T-helper 1 cell treated with Interleukin-12 subunit alpha and Interleukin-12 subunit beta and Interleukin-4 antibody, amounts not matched to agents 30 μg/mL and 1 μg/mL, for 36 hours (primary cell): Measurements from ENCODE around the gene MEG3.

Source experiments
- H3K27ac Mint-ChIP-seq: one replicate; pipeline ENCODE4 v1.8.0; 2021; ENCODE audit warnings: mild to moderate bottlenecking, mixed read lengths
- H3K27me3 Mint-ChIP-seq: one replicate; pipeline ENCODE4 v1.8.0; 2021; ENCODE audit warnings: low read depth, mixed read lengths
- H3K36me3 Mint-ChIP-seq: one replicate; pipeline ENCODE4 v1.8.0; 2021; ENCODE audit warnings: low read depth, mixed read lengths
- H3K4me1 Mint-ChIP-seq: one replicate; pipeline ENCODE4 v1.8.0; 2021; ENCODE audit warnings: low read depth, mixed read lengths
- H3K4me3 Mint-ChIP-seq: one replicate; pipeline ENCODE4 v1.8.0; 2021; ENCODE audit warnings: mild to moderate bottlenecking, moderate library complexity, mixed read lengths
- H3K9me3 Mint-ChIP-seq: one replicate; pipeline ENCODE4 v1.8.0; 2021; ENCODE audit warnings: mixed read lengths

Gene MEG3

DNA sequence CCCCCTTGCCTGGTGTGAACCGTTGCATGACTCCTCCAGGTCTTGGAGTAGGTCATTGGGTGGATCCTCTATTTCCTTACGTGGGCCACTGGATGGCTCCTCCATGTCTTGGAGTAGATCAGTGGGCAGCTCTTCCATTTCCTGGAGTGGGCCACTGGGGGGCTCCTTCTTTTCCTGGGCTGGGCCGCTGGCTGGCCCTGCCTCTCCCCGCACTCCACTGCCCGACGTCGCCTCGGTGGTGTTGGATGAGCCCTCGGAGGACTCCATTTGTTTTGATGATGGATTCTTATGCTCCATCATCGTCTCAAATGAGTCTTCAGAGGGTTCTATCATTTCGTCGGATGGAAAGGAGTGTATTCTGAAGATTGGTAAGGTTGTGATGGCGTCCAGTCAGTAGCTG lies 58.5 kb downstream of the MEG3 start:
- Mint-ChIP-seq H3K27me3 (peaks cover 5% of the 10 kb centered on the region), H3K4me3 (no peak overlapping the region), H3K36me3 (no peaks in the 10 kb centered on the region), H3K27ac (no peak overlapping the region), H3K4me1 (no peaks in the 10 kb centered on the region), H3K9me3 (no peaks in the 10 kb centered on the region)

DNA sequence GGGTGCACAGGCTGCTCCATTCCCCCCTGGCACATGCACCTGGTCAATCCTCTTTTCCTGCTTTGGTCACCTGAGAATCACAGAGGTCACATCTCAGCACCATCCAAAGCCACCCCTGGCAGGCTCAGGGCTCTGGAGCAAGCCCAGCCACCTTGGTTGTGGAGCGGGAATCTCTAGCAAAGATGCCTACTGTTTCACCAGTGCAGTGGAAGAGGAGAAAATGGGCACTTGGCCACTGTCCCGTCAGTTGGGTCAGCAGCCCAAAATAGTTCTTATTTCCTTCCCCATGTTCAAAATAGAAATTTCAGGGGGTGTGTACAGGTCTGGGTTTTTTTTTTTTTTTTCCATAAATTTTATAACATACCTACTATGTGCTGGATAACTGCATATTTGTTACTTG lies 59.3 kb downstream of the MEG3 start:
- peaks cover 5% of the 10 kb centered on the region for H3K27me3 Mint-ChIP-seq

DNA sequence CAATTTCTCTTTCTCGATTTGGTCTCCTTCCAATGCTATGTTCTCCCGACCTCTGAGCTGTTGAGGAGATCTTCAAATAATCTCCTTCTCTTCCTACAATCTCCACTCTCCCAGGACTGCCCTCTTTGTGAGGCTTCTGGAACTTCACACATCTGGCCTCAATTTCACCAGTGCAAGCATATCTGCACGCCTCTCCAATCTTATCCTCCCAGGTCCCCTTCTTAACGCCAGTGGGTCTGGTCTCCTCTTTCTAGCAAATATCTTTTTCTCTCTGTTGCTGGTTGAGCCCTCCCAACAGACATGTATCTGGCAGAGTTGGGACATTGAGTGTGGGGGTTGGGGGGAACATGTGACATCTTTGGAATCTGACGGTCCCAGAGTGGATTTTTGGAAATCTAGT lies 59.7 kb downstream of the MEG3 start:
- H3K4me3 Mint-ChIP-seq: no peak overlapping the region
- no peaks in the 10 kb centered on the region for H3K36me3 Mint-ChIP-seq
- H3K9me3 Mint-ChIP-seq: no peaks in the 10 kb centered on the region
- H3K27ac Mint-ChIP-seq: no peak overlapping the region
- H3K4me1 Mint-ChIP-seq: no peaks in the 10 kb centered on the region
- H3K27me3 Mint-ChIP-seq: peaks cover 5% of the 10 kb centered on the region

More for the DNA sequence above, 59.3 kb downstream of the MEG3 start:
- Mint-ChIP-seq H3K9me3 (no peaks in the 10 kb centered on the region), H3K4me1 (no peaks in the 10 kb centered on the region), H3K27ac (no peak overlapping the region), H3K36me3 (no peaks in the 10 kb centered on the region), H3K4me3 (no peak overlapping the region)

DNA sequence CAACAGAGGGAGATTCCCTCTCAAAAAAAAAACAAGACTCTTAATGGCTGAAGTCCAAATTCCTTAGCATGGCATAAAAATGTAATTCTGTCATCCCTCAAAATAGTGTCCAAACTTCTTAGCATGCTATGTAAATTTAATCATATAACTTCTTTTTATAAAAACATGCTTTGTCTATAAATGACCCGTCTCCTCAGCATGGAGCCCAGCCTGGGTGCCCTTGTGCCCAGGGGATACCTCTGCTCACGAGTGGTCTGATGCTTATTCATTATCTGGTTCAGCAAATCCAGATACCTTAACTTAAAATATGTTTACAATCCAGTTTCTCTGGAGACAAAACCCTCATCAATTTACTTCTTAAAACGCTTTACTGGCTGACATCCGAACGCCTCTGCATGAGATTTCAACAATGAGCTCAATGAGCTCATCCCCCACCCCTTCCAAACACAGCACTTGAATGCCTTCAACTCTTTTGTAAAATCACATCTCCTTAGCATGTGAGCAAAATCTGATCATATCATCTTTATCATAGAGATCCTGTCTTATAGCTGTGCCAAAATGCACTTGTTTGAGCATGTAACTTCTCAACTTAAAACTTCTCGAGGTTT lies 61.9 kb downstream of the MEG3 start:
- Mint-ChIP-seq H3K27me3 (peaks cover 5% of the 10 kb centered on the region), H3K4me3 (no peak overlapping the region), H3K4me1 (no peaks in the 10 kb centered on the region), H3K27ac (no peak overlapping the region), H3K9me3 (no peaks in the 10 kb centered on the region), H3K36me3 (no peaks in the 10 kb centered on the region)

DNA sequence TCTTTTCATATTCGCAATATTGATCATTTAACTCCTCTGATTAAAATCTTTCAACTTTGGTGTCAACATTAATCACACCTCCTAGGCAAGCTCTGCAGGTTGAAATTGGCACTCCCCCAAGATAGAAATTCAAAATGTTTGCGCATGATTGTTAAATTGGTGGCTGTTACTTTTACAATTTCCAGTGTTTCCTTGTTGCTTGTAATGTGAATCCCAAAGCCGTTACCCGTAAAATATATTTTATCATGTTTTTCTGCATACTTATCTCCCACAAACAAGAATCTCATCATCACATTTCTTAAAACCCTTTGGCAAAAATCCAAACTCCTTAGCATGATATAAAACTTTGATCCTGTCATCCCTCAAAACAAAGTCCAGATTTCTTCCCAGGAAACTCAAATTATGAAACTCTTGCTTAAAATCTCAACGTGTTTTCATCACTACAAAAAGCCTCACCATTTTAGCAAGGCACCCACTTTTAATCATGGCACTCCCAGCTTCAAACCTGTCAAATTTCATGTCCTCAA lies 62.9 kb downstream of the MEG3 start:
- H3K27ac Mint-ChIP-seq: no peak overlapping the region
- H3K9me3 Mint-ChIP-seq: no peaks in the 10 kb centered on the region
- H3K4me3 Mint-ChIP-seq: no peak overlapping the region
- no peaks in the 10 kb centered on the region for H3K4me1 Mint-ChIP-seq
- peaks cover 5% of the 10 kb centered on the region for H3K27me3 Mint-ChIP-seq
- H3K36me3 Mint-ChIP-seq: no peaks in the 10 kb centered on the region

DNA sequence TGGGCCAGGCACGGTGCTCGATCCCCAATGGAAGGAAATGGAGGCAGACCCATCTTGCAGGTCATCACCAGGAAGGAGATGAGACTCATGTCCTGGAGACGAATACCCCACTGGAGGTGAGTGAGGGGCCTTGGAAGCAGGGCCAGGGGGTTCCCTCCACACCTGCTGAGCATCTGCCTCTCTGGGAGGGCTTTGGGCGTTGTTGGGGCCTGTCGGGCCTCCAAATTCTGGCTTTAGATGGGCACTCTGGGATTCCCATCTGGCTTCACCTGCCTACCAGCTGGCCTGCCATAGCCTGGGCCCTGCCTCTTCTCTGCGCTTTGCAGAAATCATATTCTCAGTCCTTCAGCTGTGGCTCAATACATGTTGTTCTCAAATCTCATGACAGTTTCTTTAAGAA lies 63.7 kb downstream of the MEG3 start:
- H3K36me3 Mint-ChIP-seq: no peaks in the 10 kb centered on the region
- H3K27me3 Mint-ChIP-seq: peaks cover 5% of the 10 kb centered on the region
- no peak overlapping the region for H3K27ac Mint-ChIP-seq
- H3K9me3 Mint-ChIP-seq: no peaks in the 10 kb centered on the region
- H3K4me3 Mint-ChIP-seq: no peak overlapping the region
- H3K4me1 Mint-ChIP-seq: no peaks in the 10 kb centered on the region

DNA sequence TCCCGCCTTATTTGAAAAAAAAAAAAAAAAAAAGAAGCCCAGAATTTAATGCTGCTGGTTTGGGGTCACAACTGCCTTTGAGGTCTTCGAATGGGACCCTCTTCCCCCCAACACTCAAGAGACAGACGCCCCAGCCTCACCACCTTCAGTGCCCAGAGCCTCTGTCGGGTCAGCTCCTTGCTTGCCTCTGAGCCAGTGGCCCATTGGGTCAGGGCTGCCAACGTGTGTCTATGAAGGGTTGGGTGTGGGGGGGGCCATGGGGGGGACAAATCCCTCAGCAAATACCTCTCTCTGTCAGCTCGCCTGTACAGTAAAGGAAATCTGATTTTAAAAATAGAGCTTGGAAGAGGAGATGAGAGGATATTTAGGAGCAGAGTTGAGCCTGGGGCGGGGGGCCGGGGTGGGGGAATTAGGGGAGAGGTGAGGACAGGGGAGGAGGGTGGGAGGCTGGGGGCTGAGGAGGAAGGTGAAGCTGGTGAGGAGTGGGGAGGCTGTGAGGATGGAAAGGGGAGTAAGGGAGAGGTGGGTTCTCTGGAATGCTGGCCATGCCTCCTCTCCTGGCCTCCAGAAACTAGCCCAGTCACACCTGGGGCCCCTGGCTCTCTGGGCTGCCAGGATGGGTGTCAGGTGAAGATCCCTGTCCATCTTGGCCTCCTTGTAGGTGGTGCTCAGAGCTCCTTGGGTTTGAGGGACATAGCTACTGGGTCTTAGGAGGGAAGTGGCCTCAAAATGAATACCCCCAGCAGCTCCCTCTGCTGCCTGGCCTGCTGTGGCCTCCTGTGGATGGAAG lies 64.3 kb downstream of the MEG3 start:
- no peaks in the 10 kb centered on the region for H3K4me1 Mint-ChIP-seq
- no peaks in the 10 kb centered on the region for H3K9me3 Mint-ChIP-seq
- H3K36me3 Mint-ChIP-seq: no peaks in the 10 kb centered on the region

DNA sequence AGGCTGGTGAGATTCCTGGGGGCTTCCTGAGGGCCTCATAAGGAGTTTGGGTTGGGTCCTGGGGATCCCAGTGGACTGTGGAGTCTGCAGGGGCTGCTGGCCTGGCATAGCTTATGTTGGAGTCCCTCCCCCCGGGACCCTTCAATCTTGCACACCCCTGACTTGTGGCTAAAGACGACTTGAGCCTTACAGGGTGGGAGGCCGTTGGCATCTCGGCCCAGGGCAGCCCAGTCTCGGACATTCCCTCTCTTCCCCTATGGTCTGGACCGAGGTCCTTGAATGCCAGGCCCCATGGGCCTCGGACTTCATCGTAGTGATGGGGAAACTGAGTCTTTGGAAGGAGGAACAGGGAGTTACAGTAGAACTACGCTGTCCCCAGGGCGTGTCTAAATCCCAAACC lies 65.1 kb downstream of the MEG3 start:
- Mint-ChIP-seq H3K9me3 (no peaks in the 10 kb centered on the region), H3K27ac (no peak overlapping the region), H3K4me1 (no peaks in the 10 kb centered on the region), H3K27me3 (peaks cover 5% of the 10 kb centered on the region), H3K36me3 (no peaks in the 10 kb centered on the region), H3K4me3 (no peak overlapping the region)

More for the DNA sequence above, 64.3 kb downstream of the MEG3 start:
- peaks cover 5% of the 10 kb centered on the region for H3K27me3 Mint-ChIP-seq
- H3K4me3 Mint-ChIP-seq: no peak overlapping the region
- no peak overlapping the region for H3K27ac Mint-ChIP-seq

DNA sequence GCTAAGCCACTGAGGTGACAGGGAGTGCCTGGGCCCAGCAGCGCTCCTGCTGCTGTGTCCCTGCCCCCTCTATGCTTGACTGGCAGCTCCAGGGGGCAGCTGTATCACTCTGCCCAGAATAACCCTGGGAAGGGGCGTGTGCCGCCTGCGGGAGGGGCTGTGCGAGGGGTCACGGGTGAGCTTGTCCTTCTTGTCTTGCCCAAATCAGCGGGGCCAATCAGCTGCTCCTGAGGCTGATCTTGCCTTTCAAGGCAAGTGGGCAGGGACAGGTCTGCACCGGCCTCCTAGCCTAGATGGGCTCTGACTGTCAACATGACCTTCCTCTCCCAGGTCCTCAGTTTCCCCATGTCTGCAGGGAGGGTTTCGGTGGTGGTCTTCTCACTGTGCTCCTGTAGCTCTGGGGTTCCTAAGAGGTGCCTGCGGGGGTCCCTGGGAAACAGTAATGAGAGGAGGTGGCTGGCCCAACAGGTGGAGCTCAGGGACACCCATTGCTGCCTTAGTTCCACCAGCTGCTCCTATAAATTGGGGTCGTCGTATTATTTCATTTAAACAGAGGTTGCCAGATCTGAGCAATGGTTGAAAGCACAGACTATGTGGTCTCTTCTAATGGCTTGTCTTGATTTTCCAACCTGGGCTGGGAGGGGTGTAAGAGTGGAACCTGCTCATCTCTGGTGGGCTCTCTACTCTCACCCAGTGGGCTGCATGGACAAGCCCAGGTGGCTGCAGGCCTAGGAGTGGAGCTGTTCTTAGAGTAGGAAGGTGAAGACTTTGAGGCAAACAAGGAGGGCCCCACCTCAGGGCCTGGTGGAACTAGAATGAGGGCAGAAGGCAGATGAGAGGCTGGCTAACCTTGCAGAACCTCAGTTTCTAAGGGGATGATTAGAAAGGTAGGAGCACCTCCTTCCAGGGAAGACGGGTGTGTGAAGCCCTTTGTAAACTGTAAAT lies 65.9 kb downstream of the MEG3 start:
- Mint-ChIP-seq H3K27me3 (peaks cover 5% of the 10 kb centered on the region), H3K27ac (no peak overlapping the region), H3K9me3 (no peaks in the 10 kb centered on the region), H3K36me3 (no peaks in the 10 kb centered on the region), H3K4me3 (no peak overlapping the region), H3K4me1 (no peaks in the 10 kb centered on the region)

DNA sequence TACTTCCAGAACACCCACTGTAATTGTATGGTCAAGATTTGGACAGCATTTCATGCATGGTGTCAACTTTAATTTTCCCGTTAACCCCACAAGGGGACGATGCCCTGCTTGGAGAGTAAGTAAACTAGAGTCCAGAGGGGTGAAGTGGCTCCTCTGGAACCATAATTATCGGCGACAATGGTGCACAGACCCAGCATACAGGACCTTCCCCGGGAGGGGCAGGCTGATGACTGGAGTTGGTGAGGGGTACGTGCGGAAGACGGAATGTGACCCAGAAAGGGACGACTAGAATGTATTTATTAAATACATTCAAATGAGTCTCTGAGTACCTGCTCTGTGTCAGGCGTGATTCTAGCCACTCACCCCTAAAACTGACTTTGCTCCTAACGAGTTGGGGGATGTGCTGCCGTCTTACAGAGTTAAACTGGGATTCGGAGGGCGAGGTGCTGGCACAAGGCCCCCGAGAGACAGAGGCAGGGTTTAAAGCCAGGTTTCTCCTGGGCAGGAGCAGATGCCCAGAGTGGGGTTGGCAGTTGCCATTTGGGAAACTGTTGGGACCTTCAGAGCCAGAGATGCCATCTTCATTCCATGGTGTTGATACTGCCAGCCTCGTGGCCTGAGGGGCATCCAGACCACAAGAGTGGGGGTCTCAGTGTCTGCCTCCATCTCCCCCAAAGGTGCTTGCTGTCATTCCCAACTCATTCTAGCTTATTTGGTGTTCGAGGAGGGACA lies 66.7 kb downstream of the MEG3 start:
- no peaks in the 10 kb centered on the region for H3K36me3 Mint-ChIP-seq
- peaks cover 5% of the 10 kb centered on the region for H3K27me3 Mint-ChIP-seq
- no peaks in the 10 kb centered on the region for H3K9me3 Mint-ChIP-seq
- no peak overlapping the region for H3K4me3 Mint-ChIP-seq
- H3K27ac Mint-ChIP-seq: no peak overlapping the region
- H3K4me1 Mint-ChIP-seq: no peaks in the 10 kb centered on the region

DNA sequence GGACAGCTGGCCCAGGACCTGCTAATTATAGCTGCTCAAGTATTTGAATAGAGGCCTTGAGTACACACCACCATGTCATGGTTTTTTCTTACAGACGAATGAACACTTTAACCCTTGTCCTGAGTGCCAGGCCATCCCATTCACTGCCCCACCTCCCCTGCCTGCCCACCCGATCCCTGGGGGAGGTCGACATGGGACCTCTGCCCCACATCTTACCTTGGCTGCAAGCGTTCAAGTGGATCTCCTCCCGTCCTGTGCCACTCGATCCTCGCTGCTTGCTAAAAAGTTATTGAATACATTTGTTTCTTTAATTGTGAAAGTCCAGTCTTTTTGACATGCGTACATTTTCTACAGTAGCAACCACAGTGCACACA lies 67.3 kb downstream of the MEG3 start:
- Mint-ChIP-seq H3K9me3 (no peaks in the 10 kb centered on the region), H3K4me1 (no peaks in the 10 kb centered on the region), H3K4me3 (no peak overlapping the region), H3K27ac (no peak overlapping the region), H3K36me3 (no peaks in the 10 kb centered on the region), H3K27me3 (no peaks in the 10 kb centered on the region)

DNA sequence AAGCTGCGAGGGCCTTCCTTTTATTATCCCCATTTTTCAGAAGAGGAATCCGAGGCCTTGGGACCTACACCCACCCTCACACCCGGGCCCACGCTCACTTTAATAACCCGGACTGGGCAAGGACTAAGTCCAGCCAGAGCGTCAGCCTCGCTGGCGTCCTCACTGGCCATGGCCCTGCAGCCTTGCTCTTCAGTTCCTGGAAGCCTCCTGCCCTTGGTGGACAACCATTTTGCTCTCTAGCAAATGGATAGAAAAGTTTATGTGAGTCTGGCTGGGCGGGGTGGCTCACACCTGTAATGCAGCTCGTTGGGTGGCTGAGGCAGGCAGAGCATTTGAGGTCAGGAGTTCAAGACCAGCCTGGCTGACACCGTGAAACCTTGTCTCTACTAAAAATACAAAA lies 67.8 kb downstream of the MEG3 start:
- Mint-ChIP-seq H3K27ac (no peak overlapping the region), H3K9me3 (no peaks in the 10 kb centered on the region), H3K4me1 (no peaks in the 10 kb centered on the region), H3K36me3 (no peaks in the 10 kb centered on the region), H3K27me3 (peaks cover 5% of the 10 kb centered on the region), H3K4me3 (no peak overlapping the region)

DNA sequence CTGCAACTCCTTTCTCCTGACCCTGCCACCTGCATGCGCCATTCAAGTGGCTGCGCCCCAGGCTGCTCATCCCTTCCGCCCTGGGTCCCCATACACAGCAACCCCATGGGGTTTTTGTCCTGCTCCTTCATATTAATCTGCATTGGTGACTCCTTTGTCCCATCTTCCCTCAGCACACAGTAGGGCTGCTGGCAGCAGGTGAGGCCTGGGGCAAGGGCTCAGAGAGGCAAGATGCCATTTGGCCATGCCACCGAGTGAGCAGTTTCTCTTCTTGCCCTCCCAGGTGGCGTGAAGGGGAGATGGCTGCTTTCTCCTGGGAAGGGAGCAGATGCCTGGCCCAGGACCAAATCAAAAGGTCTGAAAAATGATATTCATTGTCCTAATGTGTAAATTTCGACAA lies 68.5 kb downstream of the MEG3 start:
- H3K27ac Mint-ChIP-seq: no peak overlapping the region
- peaks cover 12% of the 10 kb centered on the region for H3K27me3 Mint-ChIP-seq
- H3K4me3 Mint-ChIP-seq: no peak overlapping the region
- no peaks in the 10 kb centered on the region for H3K36me3 Mint-ChIP-seq
- no peaks in the 10 kb centered on the region for H3K4me1 Mint-ChIP-seq
- no peaks in the 10 kb centered on the region for H3K9me3 Mint-ChIP-seq

DNA sequence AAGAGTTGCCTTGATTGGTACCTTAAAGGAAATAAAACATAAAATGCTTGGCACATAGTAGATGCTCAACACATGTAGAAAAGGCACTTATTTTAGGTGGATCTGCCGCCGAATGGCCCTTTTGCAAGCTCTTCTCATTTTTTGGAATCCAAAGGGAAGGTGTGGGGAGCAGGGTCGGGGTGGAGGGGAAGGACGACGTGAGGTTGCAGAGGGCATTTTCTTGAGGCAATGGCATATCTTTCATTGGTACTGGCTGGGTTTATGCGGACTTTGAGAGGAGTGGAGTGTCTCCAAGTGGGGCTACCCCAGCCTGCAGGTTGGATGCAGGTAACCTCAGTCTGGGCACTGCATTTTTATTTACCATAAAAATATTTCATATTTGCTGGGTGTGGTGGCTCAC lies 69.5 kb downstream of the MEG3 start:
- Mint-ChIP-seq H3K27ac (no peak overlapping the region), H3K4me1 (no peaks in the 10 kb centered on the region), H3K9me3 (no peaks in the 10 kb centered on the region), H3K36me3 (no peaks in the 10 kb centered on the region), H3K27me3 (peaks cover 22% of the 10 kb centered on the region), H3K4me3 (no peak overlapping the region)
